HG03159 (cell line): ENCODE data around the gene CDH3.
"Not testable (repeated sequence)": the region's sequence is repeated elsewhere in the genome, so short reads cannot be mapped to it uniquely, and the experiment has no call there.

Experiments used
- ATAC-seq: cut with Tn5 transposase; IDR thresholded peaks from one replicate; pipeline ENCODE4 v1.9.1; 2021; ENCODE audit warnings: mild to moderate bottlenecking, moderate library complexity; ENCODE audit not compliant: unreplicated experiment

CDH3 gene

DNA sequence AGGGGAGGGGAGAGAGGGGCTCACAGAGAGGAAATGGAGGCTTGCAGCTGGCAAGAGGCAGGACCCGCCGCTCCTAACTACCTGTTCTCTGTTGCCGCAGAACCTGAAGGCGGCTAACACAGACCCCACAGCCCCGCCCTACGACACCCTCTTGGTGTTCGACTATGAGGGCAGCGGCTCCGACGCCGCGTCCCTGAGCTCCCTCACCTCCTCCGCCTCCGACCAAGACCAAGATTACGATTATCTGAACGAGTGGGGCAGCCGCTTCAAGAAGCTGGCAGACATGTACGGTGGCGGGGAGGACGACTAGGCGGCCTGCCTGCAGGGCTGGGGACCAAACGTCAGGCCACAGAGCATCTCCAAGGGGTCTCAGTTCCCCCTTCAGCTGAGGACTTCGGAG, 53.0 kb downstream of the CDH3 start:
- no peak for ATAC-seq

DNA sequence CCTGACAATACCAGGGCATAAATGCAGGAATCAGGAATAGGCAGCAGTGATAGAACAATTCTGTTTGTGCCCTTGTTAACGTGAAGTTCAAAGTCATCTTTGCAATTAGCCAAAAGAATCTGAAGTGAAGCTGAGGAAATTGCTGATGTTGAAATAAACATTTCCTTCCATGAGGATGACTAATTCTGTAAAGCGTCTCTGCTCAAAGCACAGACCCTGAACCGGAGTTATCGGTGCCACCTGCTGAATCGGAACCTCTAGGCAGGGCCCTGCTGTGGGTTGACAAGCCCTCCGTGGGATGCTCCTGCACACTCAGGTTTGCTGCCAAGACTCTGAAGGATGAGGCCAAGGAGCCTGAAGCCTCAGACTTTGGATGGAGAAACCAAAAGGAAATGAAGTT, 55.0 kb downstream of the CDH3 start:
- no peak for ATAC-seq

DNA sequence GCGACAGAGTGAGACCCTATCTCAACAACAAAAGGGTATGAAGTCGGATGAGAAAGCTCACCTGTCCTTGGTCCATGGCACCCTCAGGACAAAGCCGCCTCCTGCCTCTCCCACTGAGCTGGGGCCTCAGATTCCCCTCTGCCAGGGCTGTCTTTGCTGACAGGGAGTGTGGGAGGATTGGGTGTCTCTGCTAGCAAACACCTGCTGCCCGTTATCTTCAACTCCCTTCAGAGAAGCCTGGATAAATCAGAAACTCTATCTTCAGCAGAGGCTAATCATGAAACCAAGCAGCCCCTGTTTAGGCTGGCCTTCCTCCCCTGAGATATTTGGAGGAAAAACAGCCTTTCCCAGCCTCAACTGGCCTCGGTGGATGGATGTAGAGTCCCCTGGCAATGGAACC, 55.7 kb downstream of the CDH3 start:
- no peak for ATAC-seq

DNA sequence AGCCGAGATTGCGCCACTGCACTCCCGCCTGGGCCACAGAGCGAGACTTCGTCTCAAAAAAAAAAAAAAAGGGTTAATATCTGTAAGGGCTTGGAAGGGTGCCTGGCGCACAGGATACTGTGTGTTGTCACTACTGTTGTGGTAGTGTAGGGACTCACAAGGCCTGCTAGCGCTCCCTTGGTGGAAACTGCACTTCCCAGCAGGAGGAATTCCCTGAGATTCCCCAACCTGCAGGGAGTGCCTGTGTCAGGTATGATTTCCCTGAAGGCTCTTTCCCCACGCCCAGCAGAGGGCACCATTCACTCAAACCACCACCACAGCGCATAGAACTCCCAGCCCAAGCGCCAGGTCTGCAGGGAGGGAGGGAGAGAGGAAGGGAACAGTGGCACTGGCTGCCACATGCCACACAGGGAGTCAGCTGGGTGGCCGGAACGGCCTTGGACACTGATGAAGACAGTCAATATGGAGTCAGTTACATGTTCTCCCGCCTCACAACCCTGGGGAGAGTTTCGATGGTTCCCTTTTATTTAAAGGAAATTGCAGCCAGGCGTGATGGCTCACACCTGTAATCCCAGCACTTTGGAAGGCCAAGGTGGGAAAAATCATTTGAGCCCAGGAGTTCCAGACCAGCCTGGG, 59.2 kb downstream of the CDH3 start:
- no peak for ATAC-seq

DNA sequence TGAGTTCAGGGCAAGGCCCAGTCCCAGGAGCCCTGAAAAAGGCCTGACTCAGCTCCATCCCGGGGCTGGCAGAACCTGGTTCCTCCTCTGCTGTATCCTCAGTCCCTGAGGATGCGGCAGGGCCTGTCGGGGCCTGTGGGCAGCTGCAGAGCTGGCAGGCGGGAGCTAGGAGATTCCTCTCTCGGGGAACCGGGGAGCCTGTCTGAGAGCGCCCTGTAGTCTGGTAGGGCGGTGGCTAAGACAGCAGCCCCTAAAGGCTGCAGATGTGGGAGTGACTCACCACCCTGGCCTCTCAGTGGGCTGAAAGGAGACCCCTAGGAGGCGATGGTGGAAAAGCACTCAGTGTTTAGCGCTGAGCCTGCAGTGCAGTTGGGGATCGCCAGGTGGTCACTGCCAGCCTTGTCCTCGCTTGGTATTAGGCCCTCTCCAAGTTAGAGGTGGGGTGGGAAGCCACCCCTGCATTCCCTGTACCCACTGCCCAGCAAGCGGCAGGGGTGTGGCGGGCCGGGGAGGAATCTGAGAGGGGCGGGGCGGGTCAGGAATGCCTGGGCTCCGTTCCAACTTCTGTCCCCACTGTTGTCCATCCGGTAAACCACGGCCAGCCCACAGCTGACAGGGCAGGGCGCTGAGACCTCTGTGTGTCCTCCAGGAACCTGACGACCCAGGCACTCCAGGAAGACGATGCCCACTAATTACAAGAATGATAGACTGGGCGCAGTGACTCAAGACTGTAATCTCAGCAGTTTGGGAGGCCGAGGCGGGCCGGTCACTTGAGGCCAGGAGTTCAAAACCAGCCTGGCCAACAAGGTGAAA, 62.4 kb downstream of the CDH3 start:
- no peak for ATAC-seq

DNA sequence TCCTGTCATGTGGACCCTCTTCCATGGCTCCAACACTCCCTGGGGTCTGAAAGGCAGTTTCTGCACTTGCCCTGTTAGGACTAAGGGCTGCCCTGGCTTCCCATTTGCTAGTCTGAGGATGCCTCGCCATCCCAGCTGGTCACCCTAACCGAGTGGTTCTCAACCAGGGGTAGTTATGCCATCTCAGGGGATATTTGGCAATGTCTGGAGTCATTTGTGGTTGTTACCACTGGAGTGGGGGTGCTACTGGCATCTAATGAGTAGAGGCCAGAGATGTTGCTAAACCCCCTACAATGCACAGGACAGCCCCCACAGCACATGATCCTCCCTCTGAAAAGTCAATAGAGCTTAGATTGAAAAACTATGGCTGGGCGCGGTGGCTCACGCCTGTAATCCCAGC, 65.1 kb downstream of the CDH3 start:
- no peak for ATAC-seq

DNA sequence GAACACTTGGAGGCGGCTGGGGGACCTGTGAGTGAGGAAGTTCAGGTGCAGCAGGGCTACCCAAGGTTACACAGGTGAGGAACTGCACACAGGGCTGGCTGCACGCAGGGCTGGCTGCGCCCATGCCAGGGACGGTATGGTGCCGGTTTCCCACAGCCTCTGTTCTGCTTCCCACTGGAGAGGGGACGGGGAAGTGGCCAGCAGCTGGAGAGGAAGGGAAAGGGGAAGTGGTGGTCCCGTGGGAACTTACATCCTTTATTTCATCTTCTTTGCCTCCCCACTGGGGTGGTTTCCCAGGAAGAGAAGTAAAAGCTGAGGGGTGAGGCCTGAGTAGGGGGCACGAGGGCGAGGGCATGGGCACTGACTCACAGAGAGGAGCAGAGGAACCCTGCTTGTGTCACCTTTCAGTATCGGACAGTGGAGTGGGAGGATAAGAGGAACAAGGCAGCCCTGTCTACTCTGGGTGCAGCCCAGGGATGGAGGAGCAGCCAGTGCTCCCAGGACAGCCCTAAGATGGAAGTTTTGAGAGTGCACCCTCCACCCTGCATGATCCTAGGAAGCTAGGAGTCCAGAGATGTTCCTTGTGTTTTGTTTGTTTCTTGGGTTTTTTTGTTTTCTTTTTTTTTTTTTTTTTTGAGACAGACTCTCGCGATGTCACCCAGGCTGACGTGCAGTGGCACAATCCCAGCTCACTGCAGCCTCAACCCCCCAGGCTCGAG, 66.5 kb downstream of the CDH3 start:
- ATAC-seq, result no peak

DNA sequence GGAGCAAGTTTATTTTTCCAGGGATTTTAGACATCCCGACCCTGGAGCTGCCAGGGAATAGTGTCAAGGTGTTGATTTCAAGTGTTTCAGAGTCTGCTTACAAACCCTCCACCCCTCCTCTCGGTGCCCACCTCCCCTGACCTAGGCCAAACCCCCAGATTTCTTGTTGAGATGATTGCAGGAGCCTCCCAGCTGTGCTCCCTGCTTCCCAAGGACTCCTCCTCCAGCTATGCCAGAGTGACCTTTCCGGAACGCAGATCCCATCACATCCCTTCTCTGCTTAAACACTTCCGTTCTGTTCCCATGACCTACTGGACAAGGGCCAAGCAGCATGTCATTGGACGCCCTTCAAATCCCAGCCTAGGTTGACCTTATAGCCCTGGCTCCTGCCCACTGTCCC, 68.3 kb downstream of the CDH3 start:
- ATAC-seq, result no peak

DNA sequence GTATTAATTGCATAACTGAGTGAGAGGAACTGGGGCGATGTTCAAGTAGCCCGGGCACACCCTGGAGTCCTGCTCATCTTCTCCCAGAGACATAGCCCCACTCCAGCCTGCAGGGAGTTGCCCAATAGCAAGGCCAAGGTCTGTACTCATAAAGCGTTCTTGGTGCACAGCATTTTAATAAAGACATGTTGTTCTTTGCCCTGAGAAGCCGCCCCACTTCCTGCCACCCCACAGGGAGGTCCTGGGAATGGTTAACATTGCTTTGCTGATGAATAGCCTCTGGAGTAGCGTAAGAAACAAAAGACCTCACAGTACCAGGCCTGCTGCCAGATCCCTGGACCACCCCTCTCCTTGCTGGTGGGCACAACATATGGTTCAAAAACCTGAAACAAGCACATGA, 70.4 kb downstream of the CDH3 start:
- no peak for ATAC-seq

DNA sequence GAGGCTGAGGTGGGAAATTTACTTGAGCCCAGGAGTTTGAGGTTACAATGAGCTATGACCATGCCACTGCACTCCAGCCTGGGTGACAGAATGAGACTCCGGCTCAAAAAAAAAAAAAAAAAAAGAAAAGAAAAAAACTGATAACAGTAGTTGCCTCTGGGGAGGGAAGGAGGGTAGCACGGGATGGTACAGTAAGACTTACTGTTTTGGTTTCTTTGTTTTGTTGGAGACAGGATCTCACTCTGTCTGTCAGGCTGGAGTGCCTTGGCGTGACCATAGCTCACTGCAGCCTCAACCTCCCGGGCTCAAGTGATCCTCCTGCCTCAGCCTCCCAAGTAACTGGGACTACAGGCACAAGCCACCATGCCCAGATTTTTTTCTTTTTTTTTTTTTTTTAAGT, 71.4 kb downstream of the CDH3 start:
- ATAC-seq, result not testable (repeated sequence)

DNA sequence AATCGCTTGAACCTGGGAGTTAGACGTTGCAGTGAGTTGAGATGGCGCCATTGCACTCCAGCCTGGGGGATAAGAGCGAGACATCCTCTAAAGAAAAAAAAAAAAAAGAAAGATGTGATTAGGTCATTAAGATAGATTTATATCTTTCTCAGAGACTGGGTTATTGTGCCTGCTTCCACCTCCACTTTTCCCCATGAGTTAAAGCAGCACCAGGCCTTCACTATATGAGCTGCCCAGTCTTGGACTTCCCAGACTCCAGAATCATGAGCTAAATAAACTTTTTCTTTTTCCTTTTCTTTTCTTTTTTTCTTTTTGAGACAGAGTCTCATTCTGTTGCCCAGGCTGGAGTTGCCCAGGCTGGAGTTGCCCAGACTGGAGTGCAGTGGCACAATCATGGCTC, 72.6 kb downstream of the CDH3 start:
- ATAC-seq, result no peak

DNA sequence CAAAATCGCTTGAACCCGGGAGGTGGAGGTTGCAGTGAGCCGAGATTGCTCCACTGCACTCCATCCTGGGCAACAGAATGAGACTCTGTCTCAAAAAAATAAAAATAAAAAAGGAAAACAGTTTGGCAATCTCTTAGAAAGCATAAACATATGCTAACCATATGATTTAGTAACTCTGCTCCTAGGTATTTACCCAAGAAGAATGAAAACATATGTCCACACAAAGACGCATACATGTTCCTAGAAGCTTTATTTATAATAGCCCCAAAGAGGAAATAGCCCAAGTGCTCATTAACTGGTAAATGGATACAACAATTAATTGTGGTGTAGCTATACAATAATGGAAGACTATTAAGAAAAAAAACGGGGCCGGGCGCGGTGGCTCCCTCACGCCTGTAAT, 73.5 kb downstream of the CDH3 start:
- no peak for ATAC-seq

DNA sequence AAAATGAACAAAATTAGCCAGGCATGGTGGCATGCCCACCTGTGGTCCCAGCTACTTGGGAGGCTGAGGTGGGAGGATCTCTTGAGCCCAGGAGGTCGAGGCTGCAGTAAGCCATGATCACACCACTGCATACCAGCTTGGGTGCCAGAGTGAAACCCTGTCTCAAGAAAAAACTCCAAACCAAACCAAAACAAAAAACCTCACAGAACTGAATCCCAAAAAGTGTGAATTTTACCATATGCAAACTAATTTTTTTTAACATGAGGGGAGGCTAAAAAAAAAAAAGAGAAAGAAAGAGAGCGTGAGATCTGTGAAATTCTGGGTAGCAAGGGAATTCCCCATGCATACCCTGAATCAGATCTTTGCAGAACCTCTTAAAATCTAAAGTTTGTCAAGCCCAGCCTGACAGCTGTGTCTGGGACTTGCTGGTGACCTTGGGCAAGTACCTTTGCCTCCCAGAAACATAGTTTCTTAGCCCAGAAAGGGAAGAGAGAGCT, 74.9 kb downstream of the CDH3 start:
- peak; percentile 68 for ATAC-seq

DNA sequence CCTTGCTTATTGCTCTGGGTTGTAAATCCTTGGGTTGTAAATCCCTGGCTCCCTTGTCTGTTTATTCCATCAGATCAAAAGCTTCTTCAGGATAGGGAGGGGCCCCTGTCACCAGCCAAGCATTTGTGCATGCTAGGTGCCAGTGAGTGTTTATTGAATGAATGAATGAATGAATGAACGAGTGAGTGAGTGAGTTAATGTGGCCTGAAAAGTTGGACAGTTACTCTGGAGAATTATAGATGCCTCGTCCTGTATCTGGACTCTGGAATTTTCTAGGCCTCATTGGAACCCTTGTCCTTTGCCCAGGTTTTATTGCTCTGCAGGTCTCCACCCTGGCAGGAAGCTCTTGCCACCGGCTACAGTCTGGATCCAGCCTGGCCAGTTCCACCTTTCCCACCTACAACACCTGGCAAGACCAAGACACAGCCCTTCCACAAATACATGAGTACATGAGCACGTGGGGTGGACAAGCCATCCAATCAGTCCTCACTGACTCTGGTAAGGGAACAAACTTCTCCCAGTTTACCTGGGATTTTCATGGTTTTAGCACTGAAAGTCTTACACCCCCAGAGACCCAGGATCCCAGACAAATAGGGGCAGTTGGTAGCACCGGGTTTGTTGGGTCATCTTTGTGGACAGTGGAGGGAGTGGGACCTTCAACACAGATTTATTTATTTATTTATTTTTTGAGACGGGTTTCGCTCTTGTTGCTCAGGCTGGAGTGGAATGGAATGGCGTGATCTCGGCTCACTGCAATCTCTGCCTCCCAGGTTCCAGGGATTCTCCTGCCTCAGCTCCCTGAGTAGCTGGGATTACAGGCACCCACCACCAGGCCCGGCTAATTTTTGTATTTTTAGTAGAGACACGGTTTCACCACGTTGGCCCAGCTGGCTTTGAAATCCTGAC, 77.3 kb downstream of the CDH3 start:
- ATAC-seq, result no peak

DNA sequence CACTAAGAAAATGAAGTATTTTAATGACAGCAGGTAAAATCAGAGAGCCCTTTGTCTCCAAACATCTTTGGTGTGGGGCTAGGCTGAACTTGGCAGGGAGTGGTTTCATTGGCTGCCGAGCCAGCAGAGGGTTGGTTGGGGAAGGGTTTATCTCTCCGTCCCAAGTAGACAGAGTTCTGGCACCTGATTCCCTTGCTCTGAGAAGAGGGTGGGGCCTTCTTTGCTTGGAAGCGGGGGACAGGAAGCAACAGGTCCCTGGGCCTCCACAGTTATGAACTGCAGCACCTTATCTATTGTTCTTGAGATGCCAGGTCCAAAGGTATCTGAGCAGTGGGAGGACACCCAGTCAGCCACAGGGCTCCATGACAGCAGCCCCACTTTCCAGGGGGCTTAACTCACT, 79.7 kb downstream of the CDH3 start:
- ATAC-seq, result no peak

DNA sequence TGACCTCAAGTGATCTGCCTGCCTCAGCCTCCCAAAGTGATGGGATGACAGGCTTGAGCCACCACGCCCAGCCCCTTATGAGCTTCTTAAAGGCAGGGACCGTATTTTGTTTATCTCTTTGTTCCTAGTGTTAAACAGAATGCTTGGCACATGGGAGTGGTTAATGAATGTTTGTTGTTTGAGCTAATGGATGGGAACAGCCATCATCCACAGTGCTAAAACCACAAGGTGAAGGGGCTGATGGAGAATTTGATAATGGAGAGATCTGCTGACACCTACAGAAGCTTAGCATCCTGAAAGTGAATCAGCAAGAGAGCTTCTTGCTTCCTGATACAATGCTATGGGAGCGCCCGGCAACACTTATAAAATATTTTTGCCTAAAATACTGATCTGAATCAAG, 83.4 kb downstream of the CDH3 start:
- no peak for ATAC-seq

DNA sequence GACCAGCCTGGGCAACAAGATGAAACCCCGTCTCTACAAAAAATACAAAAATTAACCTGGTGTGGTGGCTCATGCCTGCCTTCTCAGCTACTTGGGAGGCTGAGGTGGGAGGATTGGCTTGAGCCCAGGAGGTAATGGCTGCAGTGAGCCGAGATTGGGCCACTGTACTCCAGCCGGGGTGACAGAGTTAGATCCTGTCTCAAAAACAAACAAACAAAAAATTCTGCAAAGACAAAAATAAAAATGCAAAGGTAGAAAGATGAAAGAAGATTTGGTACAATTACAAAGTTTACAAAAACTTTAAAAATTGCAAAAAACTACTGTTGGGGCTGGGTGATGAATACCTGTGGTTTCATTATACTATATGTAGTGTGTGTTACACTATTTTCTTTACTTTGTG, 86.5 kb downstream of the CDH3 start:
- ATAC-seq, result no peak

DNA sequence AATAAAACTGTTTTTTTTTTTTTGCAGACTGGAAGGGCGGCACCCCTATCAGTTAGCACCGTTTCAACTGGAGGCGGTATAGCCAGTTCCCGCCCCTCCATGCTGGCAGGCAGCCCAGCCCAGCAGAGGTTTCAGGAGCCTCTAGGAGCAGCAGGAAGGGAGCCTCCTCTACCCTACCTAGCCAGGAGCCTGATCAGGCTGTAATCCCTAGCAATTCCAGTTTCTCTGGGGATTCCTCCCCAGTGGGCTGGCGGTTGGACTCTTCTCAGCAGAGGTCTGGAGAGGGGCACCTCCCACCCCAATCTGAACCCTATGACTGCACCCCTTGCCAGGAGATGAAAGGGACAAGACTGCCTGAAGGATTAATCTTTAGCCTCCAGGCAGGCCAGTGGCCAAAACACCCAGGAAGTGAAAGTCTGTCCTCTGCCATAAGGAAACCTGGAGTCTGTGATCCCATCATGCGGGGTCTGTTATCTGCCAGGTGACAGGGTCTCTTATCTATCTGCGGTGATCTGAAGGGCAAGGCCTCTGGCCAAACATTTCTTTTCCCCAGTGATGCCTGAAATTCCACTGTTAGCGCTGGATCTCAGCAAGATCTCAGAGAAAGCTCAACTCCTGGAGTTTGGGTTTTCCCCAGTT, 87.1 kb downstream of the CDH3 start:
- no peak for ATAC-seq

DNA sequence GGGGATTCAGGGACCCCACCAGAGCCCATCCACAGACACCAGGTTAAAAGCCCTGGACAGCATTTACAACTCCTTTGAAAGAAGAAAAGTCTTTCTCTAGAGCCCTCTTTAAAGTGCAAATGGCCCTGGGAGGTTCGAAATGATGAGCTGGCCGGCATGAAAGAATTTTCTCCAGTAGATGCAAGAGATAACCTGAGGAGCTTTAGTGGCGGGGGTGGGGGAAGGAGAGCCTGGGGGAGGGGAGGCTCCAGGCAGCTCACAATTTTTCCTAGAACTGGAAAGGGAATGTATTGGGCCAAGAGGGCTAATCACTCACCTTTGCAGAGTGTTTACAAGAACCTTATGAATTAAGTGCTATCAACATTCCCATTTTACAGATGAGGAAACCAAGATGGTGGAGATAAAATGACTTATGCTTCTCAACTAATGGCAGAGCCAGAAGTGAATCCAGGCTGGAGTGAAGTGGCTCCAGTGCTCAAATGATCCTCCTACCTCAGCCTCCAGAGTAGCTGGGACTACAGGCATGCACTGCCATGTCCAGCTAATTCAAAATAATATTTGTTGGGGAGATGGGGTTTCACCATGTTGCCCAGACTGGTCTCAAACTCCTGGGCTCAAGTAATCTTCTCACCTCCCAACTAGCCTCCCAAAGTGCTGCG, 87.8 kb downstream of the CDH3 start:
- no peak for ATAC-seq

DNA sequence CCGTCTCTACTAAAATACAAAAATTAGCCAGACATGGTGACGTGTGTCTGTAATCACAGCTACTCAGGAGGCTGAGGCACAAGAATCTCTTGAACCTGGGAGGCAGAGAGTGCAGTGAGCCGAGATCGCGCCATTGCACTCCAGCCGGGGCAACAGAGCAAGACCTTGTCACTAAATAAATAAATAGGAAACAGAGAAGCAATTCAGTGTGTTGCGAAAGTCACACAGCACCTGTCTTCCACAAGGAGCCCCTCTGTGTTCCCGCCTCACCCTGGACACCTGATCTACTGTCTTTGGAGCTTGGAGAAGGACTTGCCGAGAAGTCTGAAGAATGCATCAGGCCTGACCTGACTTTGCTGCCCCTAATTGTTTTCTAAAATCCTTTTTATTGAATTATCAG, 88.5 kb downstream of the CDH3 start:
- ATAC-seq, result no peak
